DMS114 treated with DMSO at 0.1 percent for 48 hours (cell line): ENCODE results near the gene ZFPL1.

Source experiments
- DNase-seq: peaks from one replicate; lab custom pipeline; 2025; ENCODE audit not compliant: unreplicated experiment; lab: John Stamatoyannopoulos, UW

The ZFPL1 gene

GRCh38 chr11:65089621-65090020 lies 5.6 kb downstream of the ZFPL1 start:
- no peak for DNase-seq

GRCh38 chr11:65090628-65091027 lies 6.6 kb downstream of the ZFPL1 start:
- DNase-seq = no peak

GRCh38 chr11:65095427-65095826 lies 11.4 kb downstream of the ZFPL1 start:
- DNase-seq = no peak

GRCh38 chr11:65095974-65096806 lies 12.2 kb downstream of the ZFPL1 start, which contains the start of gene VPS51:
TSS of gene VPS51 (plus strand) at chr11:65096214. CDS start at chr11:65096251, 37 bp downstream.
- DNase-seq = peak; percentile 79

GRCh38 chr11:65096926-65097325 lies 12.9 kb downstream of the ZFPL1 start:
- no peak for DNase-seq

GRCh38 chr11:65100674-65101350 lies 16.8 kb downstream of the ZFPL1 start:
- DNase-seq = no peak

GRCh38 chr11:65102142-65103095 lies 18.4 kb downstream of the ZFPL1 start:
- DNase-seq = no peak

- DNase-seq = no peak
These were observed 19.5 kb downstream of the ZFPL1 start for GRCh38 chr11:65103476-65103875.

GRCh38 chr11:65104628-65105027 lies 20.6 kb downstream of the ZFPL1 start:
- no peak for DNase-seq

- no peak for DNase-seq
These were observed 23.1 kb downstream of the ZFPL1 start for GRCh38 chr11:65107078-65107477.

GRCh38 chr11:65107751-65108468 lies 23.9 kb downstream of the ZFPL1 start:
- no peak for DNase-seq

GRCh38 chr11:65108469-65109123 lies 24.6 kb downstream of the ZFPL1 start:
- no peak for DNase-seq

- DNase-seq = no peak
These were observed 25.5 kb downstream of the ZFPL1 start for GRCh38 chr11:65109231-65110198.

- peak; percentile 83 for DNase-seq
These were observed 26.4 kb downstream of the ZFPL1 start for GRCh38 chr11:65110354-65110861.

- no peak for DNase-seq
These were observed 27.2 kb downstream of the ZFPL1 start for GRCh38 chr11:65111159-65111743.

- peak; percentile 84 for DNase-seq
These were observed 27.9 kb downstream of the ZFPL1 start, which contains the start of gene TM7SF2 for GRCh38 chr11:65111744-65112545. TSS of gene TM7SF2 (plus strand) at chr11:65111872. CDS start at chr11:65112016, 144 bp downstream.
